ENCODE data around the gene MINDY3. TPM values are rescaled to one million over a fixed set of nuclear protein-coding genes. Genes with fewer than 3 reads are reported as not detected.

The MINDY3 gene
- total and polyA plus RNA-seq, 2 donors (not counting 1 experiment from before 2014, with no cell fraction given), result 11.6 to 29.3 TPM

DNA sequence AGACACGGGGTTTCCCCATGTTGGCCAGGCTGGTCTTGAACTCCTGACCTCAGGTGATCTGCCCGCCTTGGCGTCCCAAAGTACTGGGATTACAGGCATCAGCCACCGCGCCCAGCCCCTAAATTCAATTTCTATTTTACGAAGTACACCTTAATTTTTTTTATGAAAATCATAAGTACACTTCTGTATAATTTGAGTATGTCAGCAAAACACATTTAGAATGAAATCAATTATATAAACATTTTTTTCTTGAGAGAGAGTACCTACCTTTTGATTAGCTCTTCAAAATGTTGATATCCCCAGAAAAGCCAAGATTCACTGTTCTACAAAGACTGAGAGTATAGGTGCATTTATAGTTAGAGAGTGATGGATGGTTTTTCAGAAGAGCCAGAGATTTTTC, 120.0 kb downstream of the MINDY3 start:
- ChIA-PET CTCF (no interaction called here), POLR2A (no interaction called here)
- Histone ChIP-seq H2AFZ (ENCODE audit: insufficient read depth, low read depth, low read length, poor library complexity, severe bottlenecking) (no peak overlapping the region), H3K4me1 (ENCODE audit: control insufficient read depth in 2 of 2, insufficient read depth in 2 of 2, low read length in 2 of 2) (no peaks in the 10 kb centered on the region), H3K9me3 (ENCODE audit: control extremely low read depth in 1 of 3, control insufficient read depth in 2 of 3, insufficient read depth in 1 of 3, low read length in 2 of 3) (peaks cover 0 to 3% (median 0%) of the 10 kb centered on the region in 3 donors), H3K27me3 (replicated peaks in 1 of 4; ENCODE audit: control extremely low read depth in 1 of 4, control insufficient read depth in 3 of 4, insufficient read depth in 4 of 4, low read length in 3 of 4) (peaks cover 0 to 6% (median 0%) of the 10 kb centered on the region in 4 experiments), H4K20me1 (ENCODE audit: control insufficient read depth, insufficient read depth, low read length, poor library complexity, severe bottlenecking) (no peaks in the 10 kb centered on the region), H3K36me3 (replicated peaks in 1 of 2; ENCODE audit: control extremely low read depth in 1 of 2, control insufficient read depth in 1 of 2, extremely low read depth in 1 of 2, insufficient read depth in 2 of 2, low read length in 1 of 2) (no peaks in the 10 kb centered on the region), H3K4me2 (replicated peaks; ENCODE audit: low read depth, low read length, poor library complexity, severe bottlenecking) (no peak overlapping the region), H3K27ac (ENCODE audit: low read length in 2 of 2) (no peak overlapping the region), H3K9ac (ENCODE audit: low read length) (no peak overlapping the region), H3K79me2 (ENCODE audit: control insufficient read depth, insufficient read depth, low read length) (no peaks in the 10 kb centered on the region), H3K4me3 (ENCODE audit: control extremely low read depth in 1 of 5, extremely low read depth in 1 of 5, insufficient read depth in 1 of 5, low read depth in 2 of 5, low read length in 4 of 5) (no peak overlapping the region)
- Mint-ChIP-seq H3K9me3 (ENCODE audit: insufficient read depth) (no peaks in the 10 kb centered on the region), H3K4me3 (no peak overlapping the region), H3K4me1 (no peaks in the 10 kb centered on the region), H3K27ac (no peak overlapping the region), H3K27me3 (peaks cover 11% of the 10 kb centered on the region)
- intact Hi-C loops (cut with micrococcal nuclease), result no loop called here
- ATAC-seq (ENCODE audit: low read depth), result no peak
- TF ChIP-seq CTCF (IDR thresholded peaks at IDR 0.05) (no peak), EZH2 (IDR thresholded peaks at IDR 0.05; ENCODE audit: borderline replicate concordance, insufficient read depth, low read depth, low read length, poor library complexity, severe bottlenecking) (no peak)
- WGBS (ENCODE audit: insufficient coverage), result 87% methylated on average over 3 of the region's 6 CpGs
- DNase-seq, result no peak

DNA sequence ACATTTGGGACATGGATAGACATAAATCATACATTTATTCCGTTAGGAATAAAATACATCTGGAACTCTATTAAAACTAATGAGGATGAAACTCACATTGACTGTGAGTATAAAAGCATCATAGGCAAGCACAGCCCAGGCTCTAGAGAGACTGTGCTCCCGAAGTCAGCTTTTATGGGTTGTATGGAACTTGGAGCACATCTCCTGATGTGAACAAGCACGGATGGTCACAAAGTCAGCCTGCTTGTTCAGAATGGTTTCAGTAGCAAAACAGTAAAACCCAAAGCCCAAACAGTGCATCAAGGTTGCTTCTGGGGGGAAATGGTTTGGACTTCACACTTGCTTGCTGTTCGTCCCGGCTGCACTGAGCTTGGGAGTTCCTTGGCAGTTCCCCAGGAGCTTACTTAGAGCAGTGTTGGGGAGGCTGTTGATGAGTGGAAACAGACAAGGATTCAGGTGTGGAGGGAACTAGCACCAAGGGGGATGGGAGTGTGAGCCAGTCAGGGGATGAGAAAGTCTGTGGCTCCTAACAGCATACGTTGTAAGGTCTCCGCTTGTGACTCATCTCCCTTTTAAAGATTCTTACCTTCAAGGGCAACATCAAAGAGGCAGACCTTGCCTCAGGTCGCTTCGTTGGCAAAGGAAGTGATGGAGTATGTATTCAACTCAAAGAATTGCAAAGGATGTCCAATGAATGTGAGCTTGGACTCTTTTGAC, 120.9 kb downstream of the MINDY3 start:
- ATAC-seq (ENCODE audit: low read depth), result no peak
- ChIA-PET CTCF (no interaction called here), POLR2A (no interaction called here)
- Histone ChIP-seq H4K20me1 (ENCODE audit: control insufficient read depth, insufficient read depth, low read length, poor library complexity, severe bottlenecking) (no peaks in the 10 kb centered on the region), H3K27ac (ENCODE audit: low read length in 2 of 2) (no peak overlapping the region), H3K9me3 (ENCODE audit: control extremely low read depth in 1 of 3, control insufficient read depth in 2 of 3, insufficient read depth in 1 of 3, low read length in 2 of 3) (peaks cover 0 to 3% (median 0%) of the 10 kb centered on the region in 3 donors), H3K4me2 (replicated peaks; ENCODE audit: low read depth, low read length, poor library complexity, severe bottlenecking) (no peak overlapping the region), H3K4me1 (ENCODE audit: control insufficient read depth in 2 of 2, insufficient read depth in 2 of 2, low read length in 2 of 2) (no peaks in the 10 kb centered on the region), H2AFZ (ENCODE audit: insufficient read depth, low read depth, low read length, poor library complexity, severe bottlenecking) (no peak overlapping the region), H3K27me3 (replicated peaks in 1 of 4; ENCODE audit: control extremely low read depth in 1 of 4, control insufficient read depth in 3 of 4, insufficient read depth in 4 of 4, low read length in 3 of 4) (peaks cover 0 to 4% (median 0%) of the 10 kb centered on the region in 4 experiments), H3K9ac (ENCODE audit: low read length) (no peak overlapping the region), H3K4me3 (ENCODE audit: control extremely low read depth in 1 of 5, extremely low read depth in 1 of 5, insufficient read depth in 1 of 5, low read depth in 2 of 5, low read length in 4 of 5) (no peak overlapping the region), H3K79me2 (ENCODE audit: control insufficient read depth, insufficient read depth, low read length) (no peaks in the 10 kb centered on the region), H3K36me3 (replicated peaks in 1 of 2; ENCODE audit: control extremely low read depth in 1 of 2, control insufficient read depth in 1 of 2, extremely low read depth in 1 of 2, insufficient read depth in 2 of 2, low read length in 1 of 2) (no peaks in the 10 kb centered on the region)
- WGBS (ENCODE audit: insufficient coverage), result 94% methylated on average over 7 of the region's 9 CpGs
- intact Hi-C loops (cut with micrococcal nuclease), result no loop called here
- no peak for TF ChIP-seq EZH2 (IDR thresholded peaks at IDR 0.05; ENCODE audit: borderline replicate concordance, insufficient read depth, low read depth, low read length, poor library complexity, severe bottlenecking)
- no peak for TF ChIP-seq CTCF (IDR thresholded peaks at IDR 0.05)
- DNase-seq, result no peak
- H3K4me3 Mint-ChIP-seq, result no peak overlapping the region
- H3K4me1 Mint-ChIP-seq, result no peaks in the 10 kb centered on the region
- H3K27ac Mint-ChIP-seq, result no peak overlapping the region
- no peaks in the 10 kb centered on the region for H3K9me3 Mint-ChIP-seq (ENCODE audit: insufficient read depth)
- peaks cover 11% of the 10 kb centered on the region for H3K27me3 Mint-ChIP-seq
